Fibroblast of the aortic adventitia (primary cell): ENCODE data around the gene AUTS2. TPM values are rescaled to one million over a fixed set of nuclear protein-coding genes. Genes with fewer than 3 reads are reported as not detected.

ENCODE experiments used
- DNase-seq: peaks from one replicate; pipeline ENCODE4 v3.0.0-alpha.2; 2010; ENCODE audit warnings: low read depth
- H3K4me3 ChIP-seq: 2 replicates; pipeline ENCODE4 v1.5.1; 2011; ENCODE audit warnings: low read depth, mild to moderate bottlenecking, control low read depth, low read length, moderate library complexity
- CTCF ChIP-seq: IDR thresholded peaks from 2 replicates; pipeline ENCODE4 v1.5.1; 2011; ENCODE audit warnings: mild to moderate bottlenecking, low read length, control low read depth, inconsistent platforms; ENCODE audit not compliant: insufficient read depth
- total RNA-seq: library from RNA; depleted of rRNA; stranded (reverse); fragments of >200 nt; gene quantifications from 2 replicates; pipeline ENCODE4 v1.2.3, GENCODE V29; 2012; ENCODE audit warnings: low replicate concordance

Gene AUTS2
- total RNA-seq, 1 donor = 10.7 TPM

GRCh38 chr7:70787771-70788170 is 1189.5 kb downstream of the AUTS2 start:
- no peak for TF ChIP-seq CTCF
- H3K4me3 ChIP-seq = no peak overlapping the region
- DNase-seq = no peak

- TF ChIP-seq CTCF = no peak
- H3K4me3 ChIP-seq = no peak overlapping the region
- DNase-seq = no peak
These were observed 1190.0 kb downstream of the AUTS2 start for GRCh38 chr7:70788276-70788675.

- H3K4me3 ChIP-seq = no peak overlapping the region
- TF ChIP-seq CTCF = no peak
- DNase-seq = no peak
These were observed 1191.4 kb downstream of the AUTS2 start for GRCh38 chr7:70789481-70790214.

- TF ChIP-seq CTCF = no peak
- H3K4me3 ChIP-seq = no peak overlapping the region
- no peak for DNase-seq
These were observed 1192.2 kb downstream of the AUTS2 start for GRCh38 chr7:70790215-70791073.

GRCh38 chr7:70791341-70791740 is 1193.1 kb downstream of the AUTS2 start:
- no peak for TF ChIP-seq CTCF
- DNase-seq = no peak
- no peak overlapping the region for H3K4me3 ChIP-seq

GRCh38 chr7:70793060-70793459 is 1194.8 kb downstream of the AUTS2 start:
- DNase-seq = no peak
- H3K4me3 ChIP-seq = no peak overlapping the region
- TF ChIP-seq CTCF = no peak
